Lower leg skin (tissue), 4 donors: ENCODE results near the gene ADGRD1. TPM values are rescaled to one million over a fixed set of nuclear protein-coding genes. Genes with fewer than 3 reads are reported as not detected.

Experiments
- DNase-seq, 2 donors: peaks; one replicate each; pipeline ENCODE4 v3.0.0-alpha.2; 2019; ENCODE audit warnings: low spot score in 2 of 2
- H3K4me3 ChIP-seq: fragments of 200-600 bp; sonication (generic); 2 replicates; pipeline ENCODE4 v1.5.1; 2017; ENCODE audit warnings: mild to moderate bottlenecking, low read depth; ENCODE audit not compliant: poor library complexity, severe bottlenecking
- CTCF ChIP-seq, 3 donors: fragments of 450-650 bp; IDR thresholded peaks; one replicate each; pipeline ENCODE4 v1.5.1; 2016; ENCODE audit warnings: antibody characterized with exemption in 3 of 3, mild to moderate bottlenecking in 3 of 3, moderate library complexity in 2 of 3
- POLR2A ChIP-seq, 2 donors: fragments of 450-650 bp; IDR thresholded peaks; one replicate each; pipeline ENCODE4 v1.6.1; 2016 to 2017; ENCODE audit warnings: antibody characterized with exemption in 2 of 2, mild to moderate bottlenecking in 1 of 2, moderate library complexity in 1 of 2
- WGBS, 2 donors: methylation state at CpG; one replicate each; pipeline ENCODE4 v1.1.5; 2018; 5-methylcytosine and 5-hydroxymethylcytosine counted together
- intact Hi-C: fragments of 100-400 bp; cut with DNase I; formaldehyde crosslinking; loops from one replicate; pipeline ENCODE4 v1.15.0; 2023; ENCODE audit warnings: low total_unique reads
- total RNA-seq, 4 donors: library from RNA; depleted of rRNA; stranded (reverse); fragments of >200 nt; gene quantifications; one replicate each; pipeline ENCODE4 v1.1.0, GENCODE V29; 2016

Gene ADGRD1
- total RNA-seq, 4 donors from 2014 or later, result 8.3 to 11.6 (median 8.9) TPM

DNA sequence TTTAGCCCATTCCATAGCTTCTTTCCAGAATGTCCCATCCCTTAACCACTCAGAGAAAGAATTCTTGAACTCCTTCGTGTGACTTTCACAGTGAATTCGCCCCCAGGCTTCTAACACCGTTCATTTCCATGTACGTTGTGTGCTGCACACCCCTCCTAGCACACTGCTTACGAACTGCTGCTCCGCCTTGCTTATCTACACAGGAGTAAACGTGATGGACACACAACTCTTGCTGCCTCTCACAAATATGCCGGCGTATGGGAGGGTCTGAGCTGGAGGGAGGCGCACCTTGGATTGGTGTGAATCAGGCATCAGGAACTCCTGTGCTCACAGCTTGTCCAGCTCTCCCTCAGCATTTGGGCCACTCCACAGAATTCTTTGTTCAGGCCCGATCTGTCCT is 3.9 kb upstream of the ADGRD1 start:
- DNase-seq, result no peak
- intact Hi-C loops, result no loop called here
- no peak overlapping the region for H3K4me3 ChIP-seq
- 82 to 85% methylated on average over 11 of the region's 11 CpGs for WGBS, 2 donors
- TF ChIP-seq POLR2A (IDR thresholded peaks at IDR 0.05) (no peak), CTCF (IDR thresholded peaks at IDR 0.05) (no peak)

DNA sequence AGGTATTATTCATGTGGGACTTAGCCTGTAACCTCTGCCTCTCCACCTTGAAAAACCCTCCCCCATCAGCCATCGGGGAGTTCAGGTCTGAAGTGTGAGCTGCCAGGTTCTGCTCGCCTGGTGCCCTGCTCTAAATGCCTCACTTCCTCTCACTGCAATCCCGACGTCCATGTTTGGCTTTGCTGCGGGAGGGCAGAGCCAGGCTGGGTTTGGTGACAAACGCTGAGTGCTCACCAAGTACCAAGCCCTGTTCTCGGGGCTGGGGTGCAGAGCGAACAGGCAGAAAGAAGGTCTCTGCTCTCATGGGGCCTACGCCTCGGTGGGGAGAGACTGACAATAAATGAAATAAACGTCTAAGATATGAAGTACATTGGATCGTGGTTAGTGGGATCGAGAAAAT is 2.1 kb upstream of the ADGRD1 start:
- intact Hi-C loops, result no loop called here
- TF ChIP-seq POLR2A (IDR thresholded peaks at IDR 0.05) (no peak), CTCF (IDR thresholded peaks at IDR 0.05) (no peak)
- DNase-seq, result no peak
- H3K4me3 ChIP-seq, result no peak overlapping the region
- 84 to 87% methylated on average over 13 of the region's 13 CpGs for WGBS, 2 donors

- DNase-seq, result no peak
- no peak overlapping the region for H3K4me3 ChIP-seq
- TF ChIP-seq POLR2A (IDR thresholded peaks at IDR 0.05) (no peak), CTCF (IDR thresholded peaks at IDR 0.05) (no peak)
- WGBS, 2 donors, result 50 to 56% methylated on average over 14 of the region's 14 CpGs
- intact Hi-C loops, result no loop called here
Observed at GRCh38 chr12:130952171-130952954, 1.3 kb upstream of the ADGRD1 start.

- H3K4me3 ChIP-seq, result peak overlapping the region; percentile 0
- intact Hi-C loops, result no loop called here
- no peak for TF ChIP-seq POLR2A (IDR thresholded peaks at IDR 0.05)
- no peak for TF ChIP-seq CTCF (IDR thresholded peaks at IDR 0.05)
- WGBS, 2 donors, result 65 to 70% methylated on average over 9 of the region's 9 CpGs
- no peak for DNase-seq
Observed at GRCh38 chr12:130954544-130954831, 781 bp downstream of the ADGRD1 start.

DNA sequence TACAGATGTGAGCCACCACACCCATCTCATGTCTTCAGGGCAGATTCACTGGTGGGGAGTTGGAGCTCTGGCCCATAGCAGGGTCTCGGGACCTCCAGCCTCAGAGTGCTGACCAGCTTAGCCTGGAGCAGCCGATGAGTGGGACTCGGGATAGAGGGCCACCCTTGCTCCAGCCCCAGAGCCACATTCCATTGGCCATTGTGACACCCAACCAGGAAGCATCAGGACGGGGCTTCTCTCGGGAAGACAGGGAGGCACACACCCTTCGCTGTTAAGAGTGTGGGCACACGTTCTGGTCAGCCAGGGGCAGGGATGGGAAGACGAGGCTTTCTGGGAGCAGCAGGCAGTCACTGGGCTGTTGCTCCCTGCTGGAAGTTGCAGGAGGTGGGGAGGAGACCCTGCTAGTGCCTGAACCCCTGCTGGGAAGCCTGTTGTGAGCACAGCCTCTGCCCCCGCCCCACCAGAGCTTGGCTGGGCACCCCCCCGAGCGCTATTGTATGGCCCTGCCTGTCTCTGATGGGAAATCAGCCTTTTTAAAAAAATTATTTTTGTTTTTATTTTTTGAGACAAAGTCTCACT is 1.6 kb downstream of the ADGRD1 start:
- DNase-seq, result no peak
- TF ChIP-seq CTCF (IDR thresholded peaks at IDR 0.05) (no peak), POLR2A (IDR thresholded peaks at IDR 0.05) (no peak)
- intact Hi-C loops, result no loop called here
- WGBS, 2 donors, result 57 to 86% methylated on average over 10 to 11 of the region's 11 CpGs
- no peak overlapping the region for H3K4me3 ChIP-seq

- 80 to 85% methylated on average over 11 of the region's 11 CpGs for WGBS, 2 donors
- no peak for DNase-seq
- no peak for TF ChIP-seq POLR2A (IDR thresholded peaks at IDR 0.05)
- no peak for TF ChIP-seq CTCF (IDR thresholded peaks at IDR 0.05)
- H3K4me3 ChIP-seq, result no peak overlapping the region
- intact Hi-C loops, result no loop called here
Observed at GRCh38 chr12:130956009-130956408, 2.3 kb downstream of the ADGRD1 start.
